Retinal pigment epithelial cell (primary cell): ENCODE measurements around the gene ASAP2.

Experiments used
- DNase-seq: peaks from one replicate; pipeline ENCODE4 v3.0.0-alpha.2; 2010; ENCODE audit warnings: low read depth
- H3K4me3 ChIP-seq: 2 replicates; pipeline ENCODE4 v1.5.1; 2011; ENCODE audit warnings: mild to moderate bottlenecking, low read length, control low read depth, moderate library complexity
- CTCF ChIP-seq: conservative IDR thresholded peaks from 2 replicates; pipeline ENCODE4 v1.5.1; 2011; ENCODE audit warnings: low read depth, low read length, control low read depth, inconsistent platforms

Gene ASAP2

GRCh38 chr2:9412781-9413180 lies 206.2 kb downstream of the ASAP2 start:
- H3K4me3 ChIP-seq: no peak overlapping the region
- DNase-seq: no peak
- TF ChIP-seq CTCF: no peak

DNA sequence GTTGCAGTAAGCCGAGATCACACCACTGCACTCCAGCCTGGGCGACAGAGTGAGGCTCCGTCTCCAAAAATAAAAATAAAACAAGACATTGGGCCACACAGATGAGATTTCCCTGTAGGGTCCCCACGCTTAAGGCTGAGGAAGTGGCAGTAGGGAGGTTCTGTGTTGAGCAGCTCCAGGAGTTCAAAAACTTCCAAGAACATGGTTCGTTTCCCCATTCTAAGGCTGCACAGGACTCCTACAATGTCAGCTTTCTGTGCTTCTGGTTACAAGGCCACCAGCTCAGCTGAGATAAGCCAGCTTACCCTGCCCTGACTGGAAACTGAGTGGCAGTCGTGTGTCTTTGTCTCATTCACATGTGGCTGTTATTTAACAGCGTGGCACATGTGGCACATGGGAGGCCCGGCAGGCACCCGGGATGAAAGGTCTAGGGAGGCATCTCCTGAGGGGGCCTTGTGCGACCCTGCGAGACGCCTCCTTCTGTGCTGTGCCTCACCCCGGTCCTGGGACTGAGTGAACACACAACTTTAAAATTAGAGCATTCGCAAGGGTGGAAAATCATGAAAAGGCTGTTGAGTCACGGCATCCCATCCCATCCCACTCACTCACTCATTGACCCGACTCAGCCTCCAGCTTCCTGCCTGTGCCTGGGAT lies 209.0 kb downstream of the ASAP2 start:
- H3K4me3 ChIP-seq: no peak overlapping the region
- TF ChIP-seq CTCF: no peak
- no peak for DNase-seq

- TF ChIP-seq CTCF: no peak
These were observed 209.8 kb downstream of the ASAP2 start for GRCh38 chr2:9416267-9416961.

DNA sequence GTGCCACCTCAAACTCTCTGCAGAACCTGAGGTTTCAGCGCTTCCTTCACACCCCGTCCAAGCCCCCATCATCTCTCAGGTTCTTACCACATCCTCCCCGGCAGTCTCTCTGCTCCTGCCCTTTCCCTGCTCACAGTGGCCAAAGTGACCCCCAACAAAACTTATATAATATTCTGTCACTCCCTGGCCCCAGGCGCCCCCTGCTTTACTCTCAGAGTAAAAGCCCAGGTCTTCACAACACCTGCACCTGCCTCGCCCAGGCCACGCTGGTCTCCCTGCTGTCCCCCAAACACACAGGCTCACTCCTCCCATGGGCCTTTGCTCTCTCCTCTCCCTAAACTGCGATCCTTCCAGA lies 210.3 kb downstream of the ASAP2 start:
- H3K4me3 ChIP-seq: no peak overlapping the region
- no peak for TF ChIP-seq CTCF
- DNase-seq: no peak

More at GRCh38 chr2:9416267-9416961, 209.8 kb downstream of the ASAP2 start:
- no peak overlapping the region for H3K4me3 ChIP-seq
- DNase-seq: no peak

- DNase-seq: no peak
- TF ChIP-seq CTCF: no peak
- H3K4me3 ChIP-seq: no peak overlapping the region
These were observed 211.1 kb downstream of the ASAP2 start for GRCh38 chr2:9417725-9418124.

GRCh38 chr2:9418746-9419145 lies 212.1 kb downstream of the ASAP2 start:
- no peak for TF ChIP-seq CTCF
- no peak overlapping the region for H3K4me3 ChIP-seq
- DNase-seq: no peak

DNA sequence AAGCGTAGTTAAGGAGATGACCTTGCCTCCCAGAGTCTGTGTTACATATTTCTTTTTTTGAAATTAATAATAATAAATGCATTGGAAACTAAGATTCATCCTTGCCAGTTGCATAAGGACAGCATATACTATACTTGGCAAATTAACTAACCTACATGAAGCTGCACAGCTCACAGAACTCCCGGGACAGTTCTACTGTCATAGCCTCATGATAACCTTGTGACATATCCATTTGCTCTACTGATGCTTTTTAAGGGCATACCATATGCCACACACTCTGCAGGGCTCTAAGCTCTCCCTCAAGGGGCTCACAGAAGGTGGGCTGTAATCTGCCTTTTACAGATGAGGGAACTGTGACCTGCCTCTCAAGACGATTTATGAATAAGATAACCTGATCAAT lies 212.9 kb downstream of the ASAP2 start:
- no peak for DNase-seq
- no peak overlapping the region for H3K4me3 ChIP-seq
- no peak for TF ChIP-seq CTCF
